Measurements from ENCODE around the gene SH3BP5. TPM values are rescaled to one million over a fixed set of nuclear protein-coding genes. Genes with fewer than 3 reads are reported as not detected.
"Not testable (repeated sequence)": the region's sequence is repeated elsewhere in the genome, so short reads cannot be mapped to it uniquely, and the experiment has no call there.

Gene SH3BP5
- total RNA-seq, 1 donor from 2014 or later, result 6.3 TPM

DNA sequence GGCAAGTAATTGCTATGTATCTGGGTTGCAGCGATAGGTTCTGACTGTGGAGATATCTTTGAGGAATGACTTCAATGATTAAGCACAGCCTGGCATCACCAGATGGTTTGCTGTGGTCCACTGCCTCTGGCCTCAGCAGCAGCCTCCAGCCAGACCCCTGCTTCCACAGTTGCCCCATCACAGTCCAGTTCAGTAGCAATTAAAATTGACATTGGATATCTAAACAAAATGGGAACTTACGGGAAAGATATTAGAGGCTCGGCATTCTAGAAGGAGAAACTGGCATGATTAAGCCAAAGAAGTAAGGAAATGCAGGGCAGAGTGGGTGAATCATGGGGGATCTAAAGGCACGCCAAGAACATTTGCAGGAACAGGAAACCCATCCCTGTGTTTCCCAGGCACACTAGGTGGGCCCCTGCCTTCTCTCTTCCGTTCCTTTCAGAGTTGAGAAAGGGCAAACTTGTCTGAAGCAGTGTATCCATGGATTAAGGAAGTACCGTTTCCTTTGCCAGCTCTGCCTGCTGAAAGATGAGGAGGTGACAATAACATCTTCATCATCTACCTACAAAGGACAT lies 36.3 kb upstream of the SH3BP5 start:
- TF ChIP-seq, protein P1, sequence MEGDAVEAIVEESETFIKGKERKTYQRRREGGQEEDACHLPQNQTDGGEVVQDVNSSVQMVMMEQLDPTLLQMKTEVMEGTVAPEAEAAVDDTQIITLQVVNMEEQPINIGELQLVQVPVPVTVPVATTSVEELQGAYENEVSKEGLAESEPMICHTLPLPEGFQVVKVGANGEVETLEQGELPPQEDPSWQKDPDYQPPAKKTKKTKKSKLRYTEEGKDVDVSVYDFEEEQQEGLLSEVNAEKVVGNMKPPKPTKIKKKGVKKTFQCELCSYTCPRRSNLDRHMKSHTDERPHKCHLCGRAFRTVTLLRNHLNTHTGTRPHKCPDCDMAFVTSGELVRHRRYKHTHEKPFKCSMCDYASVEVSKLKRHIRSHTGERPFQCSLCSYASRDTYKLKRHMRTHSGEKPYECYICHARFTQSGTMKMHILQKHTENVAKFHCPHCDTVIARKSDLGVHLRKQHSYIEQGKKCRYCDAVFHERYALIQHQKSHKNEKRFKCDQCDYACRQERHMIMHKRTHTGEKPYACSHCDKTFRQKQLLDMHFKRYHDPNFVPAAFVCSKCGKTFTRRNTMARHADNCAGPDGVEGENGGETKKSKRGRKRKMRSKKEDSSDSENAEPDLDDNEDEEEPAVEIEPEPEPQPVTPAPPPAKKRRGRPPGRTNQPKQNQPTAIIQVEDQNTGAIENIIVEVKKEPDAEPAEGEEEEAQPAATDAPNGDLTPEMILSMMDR (IDR thresholded peaks at IDR 0.05; ENCODE audit: insufficient read depth, low read length, severe bottlenecking), result no peak
- Histone ChIP-seq H3K4me3 (ENCODE audit: low read depth, low read length) (no peak overlapping the region), H3K36me3 (ENCODE audit: control insufficient read depth, insufficient read depth, low read length) (no peaks in the 10 kb centered on the region), H3K27me3 (ENCODE audit: control insufficient read depth, insufficient read depth, low read length) (no peaks in the 10 kb centered on the region)
- FAIRE-seq (no peak), DNase-seq (ENCODE audit: low read depth) (peak; percentile 28)

DNA sequence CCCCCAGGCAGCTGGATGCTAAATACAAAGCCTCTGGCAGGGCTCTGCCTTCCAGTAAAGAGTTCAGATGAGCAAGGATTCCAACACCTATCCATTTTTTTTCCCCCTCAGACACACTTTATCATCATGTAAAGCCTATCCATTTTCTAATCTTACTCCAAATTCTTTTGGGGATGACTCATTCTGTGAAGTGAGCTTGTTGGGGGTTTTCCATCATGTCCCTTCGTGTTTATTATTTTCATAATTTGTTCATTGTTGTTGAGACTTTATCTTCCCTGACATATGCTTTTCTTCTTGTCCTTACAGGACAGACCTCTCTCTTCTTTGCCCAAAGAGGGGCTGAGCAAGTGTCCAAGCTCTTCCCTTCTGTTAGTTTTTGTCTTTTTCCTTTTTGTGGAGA lies 34.7 kb upstream of the SH3BP5 start:
- no peaks in the 10 kb centered on the region for H3K36me3 ChIP-seq (ENCODE audit: control insufficient read depth, insufficient read depth, low read length)
- FAIRE-seq, result no peak
- peak; percentile 51 for DNase-seq (ENCODE audit: low read depth)
- H3K27me3 ChIP-seq (ENCODE audit: control insufficient read depth, insufficient read depth, low read length), result no peaks in the 10 kb centered on the region
- H3K4me3 ChIP-seq (ENCODE audit: low read depth, low read length), result no peak overlapping the region
- TF ChIP-seq, protein P1 (IDR thresholded peaks at IDR 0.05; ENCODE audit: insufficient read depth, low read length, severe bottlenecking), result no peak

DNA sequence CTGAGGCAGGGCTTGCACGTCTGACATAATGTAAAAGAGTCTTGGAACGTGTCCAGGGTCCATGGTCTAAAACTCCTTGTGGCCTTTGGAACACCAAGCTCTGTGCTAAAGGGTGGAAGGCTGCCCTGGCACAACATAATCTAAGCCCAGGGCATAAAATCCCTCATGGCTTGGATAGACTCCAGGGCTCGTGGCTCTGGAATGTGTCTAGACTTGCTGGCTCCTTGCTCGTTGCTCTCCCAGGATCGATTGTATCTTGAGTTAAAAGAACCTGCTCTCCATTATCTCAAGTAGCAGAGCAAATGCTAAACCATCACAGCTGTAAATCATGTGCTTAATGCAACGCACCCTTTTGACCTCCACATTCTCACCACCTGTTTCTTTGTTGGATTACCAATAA lies 31.7 kb upstream of the SH3BP5 start:
- H3K4me3 ChIP-seq (ENCODE audit: low read depth, low read length); H3K36me3 ChIP-seq (ENCODE audit: control insufficient read depth, insufficient read depth, low read length); FAIRE-seq; H3K27me3 ChIP-seq (ENCODE audit: control insufficient read depth, insufficient read depth, low read length): not testable (repeated sequence)
- peak; percentile 49 for DNase-seq (ENCODE audit: low read depth)

DNA sequence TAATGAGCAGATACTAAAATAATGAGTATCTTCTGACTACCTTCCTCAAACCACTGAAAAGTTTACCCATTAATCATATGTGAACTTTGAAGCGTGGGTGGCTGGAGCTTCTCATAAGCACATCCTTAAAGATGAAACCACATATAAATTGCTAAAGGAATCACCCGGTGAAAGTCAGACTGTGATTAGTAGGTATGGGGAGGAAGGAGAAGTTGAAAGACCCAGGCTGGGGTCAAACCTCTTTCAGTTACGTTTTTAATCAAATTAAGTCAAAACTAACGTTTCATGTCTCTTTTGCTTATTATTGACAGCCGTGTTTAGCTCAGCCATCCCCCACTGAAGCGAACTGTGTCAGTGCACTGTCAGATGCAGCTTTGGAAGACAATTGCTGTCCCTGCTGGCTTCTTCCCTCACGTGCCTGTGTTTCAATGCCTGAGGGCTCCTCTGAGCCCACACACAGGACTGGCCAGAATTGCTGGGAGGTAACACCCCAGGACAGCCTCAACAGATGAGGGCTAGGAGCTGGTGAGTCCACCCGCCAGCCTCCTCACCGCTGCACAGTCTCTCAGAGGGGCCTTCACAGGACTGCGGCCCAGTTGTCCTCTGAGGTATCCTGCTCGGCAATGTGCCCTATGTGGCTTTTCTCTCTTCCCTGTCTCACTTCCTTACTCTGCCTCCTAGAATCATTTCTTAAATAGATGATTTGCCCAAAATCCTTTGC lies 29.3 kb upstream of the SH3BP5 start:
- no peak for FAIRE-seq
- DNase-seq (ENCODE audit: low read depth), result peak; percentile 82
- Histone ChIP-seq H3K36me3 (ENCODE audit: control insufficient read depth, insufficient read depth, low read length) (no peaks in the 10 kb centered on the region), H3K4me3 (ENCODE audit: low read depth, low read length) (no peak overlapping the region), H3K27me3 (ENCODE audit: control insufficient read depth, insufficient read depth, low read length) (no peaks in the 10 kb centered on the region)
- TF ChIP-seq, protein P1 (IDR thresholded peaks at IDR 0.05; ENCODE audit: insufficient read depth, low read length, severe bottlenecking), result no peak

DNA sequence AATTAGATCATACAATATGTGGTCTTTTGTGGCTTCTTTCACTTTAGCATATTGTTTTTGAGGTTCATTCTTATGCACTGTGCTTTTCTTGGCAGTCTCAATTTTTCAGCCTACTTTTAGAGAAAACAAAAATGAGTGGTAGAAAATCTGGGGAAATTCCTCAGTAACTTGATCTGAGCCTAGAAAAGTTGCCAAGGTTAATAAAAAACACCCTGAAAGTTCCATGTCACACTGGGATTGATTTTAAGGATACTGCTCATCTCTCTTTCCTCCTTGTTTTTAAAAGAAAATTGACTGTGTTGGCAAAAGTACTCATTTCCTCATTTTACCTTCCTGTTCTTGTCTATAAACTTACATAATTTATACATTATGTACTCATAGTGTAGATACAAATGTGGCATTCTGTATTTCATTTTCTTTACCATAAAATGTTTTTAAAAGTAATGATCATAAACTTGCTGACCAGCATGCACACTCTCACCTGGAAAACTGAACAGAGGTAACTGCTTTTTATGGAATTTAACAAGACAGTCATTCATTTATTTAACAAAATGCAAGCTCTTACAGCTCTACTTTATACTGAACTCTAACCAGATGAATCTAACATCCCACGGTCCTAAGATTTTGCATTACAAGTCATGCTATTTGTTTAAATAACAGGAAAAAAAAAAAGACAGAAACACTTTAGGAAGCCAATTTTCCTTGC lies 28.6 kb upstream of the SH3BP5 start:
- Histone ChIP-seq H3K27me3 (ENCODE audit: control insufficient read depth, insufficient read depth, low read length) (no peaks in the 10 kb centered on the region), H3K36me3 (ENCODE audit: control insufficient read depth, insufficient read depth, low read length) (no peaks in the 10 kb centered on the region), H3K4me3 (ENCODE audit: low read depth, low read length) (no peak overlapping the region)
- TF ChIP-seq, protein P1 (IDR thresholded peaks at IDR 0.05; ENCODE audit: insufficient read depth, low read length, severe bottlenecking), result no peak
- FAIRE-seq (no peak), DNase-seq (ENCODE audit: low read depth) (no peak)

DNA sequence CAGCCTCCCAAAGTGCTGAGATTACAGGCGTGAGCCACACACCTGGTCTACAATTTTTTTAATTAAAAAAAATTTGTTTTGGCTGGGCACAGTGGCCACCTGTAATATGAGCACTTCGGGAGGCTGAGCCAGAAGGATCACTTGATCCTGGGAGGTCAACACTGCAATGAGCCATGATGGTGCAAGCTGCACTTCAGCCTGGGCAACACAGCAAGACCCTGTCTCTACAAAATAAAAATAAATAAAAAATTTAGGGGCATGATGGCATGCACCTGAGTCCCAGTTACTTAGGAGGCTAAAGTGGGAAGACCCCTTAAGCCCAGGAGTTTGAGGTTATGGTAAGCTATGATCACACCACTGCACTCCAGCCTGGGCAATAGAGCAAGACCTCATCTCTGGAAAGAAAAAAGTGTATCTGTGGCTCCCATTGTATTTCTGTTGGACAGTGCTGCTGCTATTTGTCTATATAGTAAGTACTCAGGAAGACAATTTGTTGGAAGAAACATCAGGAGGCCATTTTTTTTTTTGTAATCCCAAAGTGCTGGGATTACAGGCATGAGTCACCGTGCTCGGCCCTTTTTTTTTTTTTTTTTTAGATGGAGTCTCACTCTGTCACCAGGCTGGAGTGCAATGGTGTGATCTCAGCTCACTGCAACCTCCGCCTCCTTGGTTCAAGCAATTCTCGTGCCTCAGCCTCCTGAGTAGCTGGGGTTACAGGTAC lies 27.5 kb upstream of the SH3BP5 start:
- DNase-seq (ENCODE audit: low read depth) (peak; percentile 8), FAIRE-seq (no peak)

DNA sequence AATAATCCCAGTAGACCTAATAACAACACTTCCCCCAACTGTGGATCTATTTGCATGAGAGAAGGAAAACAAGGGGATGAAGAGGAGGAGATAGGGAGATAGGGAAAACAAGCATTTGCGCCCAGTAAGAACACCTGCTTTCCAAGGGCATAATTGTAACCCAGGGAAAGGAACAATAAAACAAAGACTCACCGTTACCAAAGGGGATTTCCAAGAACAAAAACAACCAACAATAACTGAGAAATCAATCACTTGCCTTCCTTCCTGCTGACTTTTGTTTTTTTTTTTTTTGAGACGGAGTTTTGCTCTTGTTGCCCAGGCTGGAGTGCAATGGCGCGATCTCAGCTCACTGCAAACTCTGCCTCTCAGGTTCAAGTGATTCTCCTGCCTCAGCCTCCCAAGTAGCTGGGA lies 24.3 kb upstream of the SH3BP5 start:
- H3K4me3 ChIP-seq (ENCODE audit: low read depth, low read length); H3K36me3 ChIP-seq (ENCODE audit: control insufficient read depth, insufficient read depth, low read length); FAIRE-seq; DNase-seq (ENCODE audit: low read depth); H3K27me3 ChIP-seq (ENCODE audit: control insufficient read depth, insufficient read depth, low read length): not testable (repeated sequence)

More for the DNA sequence above, 27.5 kb upstream of the SH3BP5 start:
- Histone ChIP-seq H3K36me3 (ENCODE audit: control insufficient read depth, insufficient read depth, low read length) (no peaks in the 10 kb centered on the region), H3K27me3 (ENCODE audit: control insufficient read depth, insufficient read depth, low read length) (no peaks in the 10 kb centered on the region), H3K4me3 (ENCODE audit: low read depth, low read length) (no peak overlapping the region)
- TF ChIP-seq, protein P1 (IDR thresholded peaks at IDR 0.05; ENCODE audit: insufficient read depth, low read length, severe bottlenecking), result no peak
